Common myeloid progenitor, CD34-positive (primary cell): Measurements from ENCODE around the gene CHN1. TPM values are rescaled to one million over a fixed set of nuclear protein-coding genes. Genes with fewer than 3 reads are reported as not detected.

Experiments used
- CTCF ChIA-PET: fragments of 350-600 bp; sonication (Branson Sonifier 250); formaldehyde crosslinking; loops from one replicate; lab custom pipeline; 2021; ENCODE audit warnings: antibody characterized with exemption; lab: Charles Lee
- POLR2A ChIA-PET: fragments of 350-600 bp; sonication (Branson Sonifier 250); formaldehyde crosslinking; loops from one replicate; lab custom pipeline; 2021; ENCODE audit warnings: antibody characterized with exemption; lab: Charles Lee
- DNase-seq, 3 donors: peaks; one replicate each; pipeline versions ENCODE4 v3.0.0 to v3.0.0-alpha.2; 2013
- H3K27ac ChIP-seq, 2 experiments: 1 replicate in 1 of 2; 2 replicates in 1 of 2; pipeline ENCODE4 v1.7.0; 2013; ENCODE audit warnings: inconsistent platforms in 2 of 2, low read length in 2 of 2, mild to moderate bottlenecking in 2 of 2, low read depth in 1 of 2, moderate library complexity in 1 of 2; ENCODE audit not compliant: severe bottlenecking in 2 of 2, insufficient read depth in 1 of 2, poor library complexity in 1 of 2
- H3K27me3 ChIP-seq, 5 experiments: replicated peaks in 2 of 5; 1 replicate in 3 of 5; 2 replicates in 2 of 5; pipeline versions ENCODE4 v1.6.1 to v1.7.0; 2013; ENCODE audit warnings: low read length in 4 of 5, mild to moderate bottlenecking in 2 of 5, moderate library complexity in 2 of 5, inconsistent platforms in 1 of 5; ENCODE audit not compliant: insufficient read depth in 5 of 5, control insufficient read depth in 4 of 5
- H3K36me3 ChIP-seq, 4 experiments: 1 replicate in 2 of 4; 2 replicates in 2 of 4; pipeline versions ENCODE4 v1.6.1 to v1.7.0; 2013; ENCODE audit warnings: low read length in 3 of 4, control low read depth in 1 of 4, mild to moderate bottlenecking in 1 of 4; ENCODE audit not compliant: control insufficient read depth in 4 of 4, insufficient read depth in 4 of 4
- H3K4me1 ChIP-seq, 4 experiments: 1 replicate in 3 of 4; 2 replicates in 1 of 4; pipeline versions ENCODE4 v1.6.1 to v1.7.1; 2013; ENCODE audit warnings: low read length in 3 of 4, mild to moderate bottlenecking in 3 of 4, control low read depth in 1 of 4, inconsistent platforms in 1 of 4, moderate library complexity in 1 of 4; ENCODE audit not compliant: control insufficient read depth in 4 of 4, insufficient read depth in 4 of 4; ENCODE audit errors: control extremely low read depth in 1 of 4
- H3K4me3 ChIP-seq, 7 experiments: 1 replicate in 4 of 7; 2 replicates in 3 of 7; pipeline versions ENCODE4 v1.5.1 to v1.7.0; 2013; ENCODE audit warnings: mild to moderate bottlenecking in 7 of 7, low read length in 6 of 7, moderate library complexity in 6 of 7, inconsistent platforms in 2 of 7, low read depth in 2 of 7, control low read depth in 1 of 7; ENCODE audit not compliant: insufficient read depth in 4 of 7, control insufficient read depth in 1 of 7; ENCODE audit errors: extremely low read depth in 1 of 7
- H3K9me3 ChIP-seq, 5 experiments: 1 replicate in 4 of 5; 2 replicates in 1 of 5; pipeline versions ENCODE4 v1.6.1 to v1.7.1; 2013; ENCODE audit warnings: low read length in 4 of 5, mild to moderate bottlenecking in 2 of 5, inconsistent platforms in 1 of 5, low read depth in 1 of 5, moderate library complexity in 1 of 5; ENCODE audit not compliant: control insufficient read depth in 4 of 5, insufficient read depth in 2 of 5; ENCODE audit errors: control extremely low read depth in 1 of 5
- WGBS: methylation state at CpG from one replicate; pipeline ENCODE4 v1.1.5; 2013; ENCODE audit not compliant: insufficient coverage; 5-methylcytosine and 5-hydroxymethylcytosine counted together
- polyA plus RNA-seq: library from polyadenylated mRNA; unstranded; fragments of 120-200 nt; gene quantifications from one replicate; pipeline ENCODE4 v1.2.1, GENCODE V29; 2013

Gene CHN1, protein sequence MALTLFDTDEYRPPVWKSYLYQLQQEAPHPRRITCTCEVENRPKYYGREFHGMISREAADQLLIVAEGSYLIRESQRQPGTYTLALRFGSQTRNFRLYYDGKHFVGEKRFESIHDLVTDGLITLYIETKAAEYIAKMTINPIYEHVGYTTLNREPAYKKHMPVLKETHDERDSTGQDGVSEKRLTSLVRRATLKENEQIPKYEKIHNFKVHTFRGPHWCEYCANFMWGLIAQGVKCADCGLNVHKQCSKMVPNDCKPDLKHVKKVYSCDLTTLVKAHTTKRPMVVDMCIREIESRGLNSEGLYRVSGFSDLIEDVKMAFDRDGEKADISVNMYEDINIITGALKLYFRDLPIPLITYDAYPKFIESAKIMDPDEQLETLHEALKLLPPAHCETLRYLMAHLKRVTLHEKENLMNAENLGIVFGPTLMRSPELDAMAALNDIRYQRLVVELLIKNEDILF
- 0.84 TPM for polyA plus RNA-seq

DNA sequence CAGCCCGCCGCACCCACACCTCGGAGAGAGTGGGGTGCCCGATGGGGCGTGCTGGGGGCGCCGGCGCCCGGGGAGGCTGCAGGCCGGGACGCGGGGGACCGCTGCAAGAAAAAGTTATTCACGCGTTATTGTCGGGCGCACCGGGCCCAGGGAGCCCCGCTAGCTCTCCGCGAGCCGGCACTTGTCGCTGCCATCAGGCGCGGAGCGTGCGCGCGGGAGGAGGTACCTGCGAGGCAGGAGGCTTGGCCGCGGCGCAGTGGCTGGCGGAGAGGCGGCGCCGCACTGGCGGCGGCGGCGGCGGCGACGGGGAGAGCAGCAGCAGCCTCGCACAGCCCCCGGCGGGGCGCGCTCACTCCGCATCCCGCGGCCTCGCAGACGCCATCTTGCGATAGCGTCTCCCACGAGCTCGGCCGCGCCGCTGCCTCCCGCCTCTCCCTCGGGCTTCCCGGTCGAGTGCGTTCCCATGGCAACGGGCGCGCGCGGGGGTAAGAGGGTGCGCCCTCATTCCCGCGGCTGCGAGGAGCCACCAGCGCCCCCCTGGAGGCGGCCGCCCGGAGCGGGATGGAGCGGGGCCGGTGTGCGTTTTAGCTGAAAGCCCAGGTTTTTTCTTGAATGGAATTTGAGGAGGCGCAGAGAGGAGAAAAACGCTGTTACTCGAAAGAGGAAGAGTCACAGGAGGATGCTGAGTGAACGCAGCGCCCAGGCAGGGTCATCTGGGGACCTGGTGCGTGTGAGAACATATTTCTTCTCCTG, at the start of gene CHN1:
TSS of gene CHN1 (minus strand) at position 402 of the 753 bp plus-strand sequence. CDS start 469 bp downstream, outside the sequence.
- POLR2A ChIA-PET = no interaction called here
- H3K27ac ChIP-seq = no peak within 1 kb of the TSS
- under 1% methylated on average over 74 of the region's 89 CpGs for WGBS
- DNase-seq = peak; percentile 64 to 82 (median 73)
- H3K4me3 ChIP-seq = peak within 1 kb of the TSS; percentile 35 to 72 (median 59)
- no peaks in the 10 kb centered on the region for H3K9me3 ChIP-seq
- peaks cover 39 to 94% (median 52%) of the 10 kb centered on the region in 5 experiments for H3K27me3 ChIP-seq
- peaks cover 0 to 12% (median 9%) of the 10 kb centered on the region in 4 experiments for H3K4me1 ChIP-seq
- no peaks in the 10 kb centered on the region for H3K36me3 ChIP-seq
- CTCF ChIA-PET = interaction anchor here (0.8 to 1.2 kb wide), 2 partner anchors 13 to 405 kb away, joined by 3 to 4 read pairs; no protein-coding TSS in a partner anchor

- H3K4me1 ChIP-seq = no peaks in the 10 kb centered on the region
- H3K9me3 ChIP-seq = peaks cover 0 to 3% (median 0%) of the 10 kb centered on the region in 5 experiments
- no CpG with 5 or more reads among the region's 4 CpGs for WGBS
- H3K27ac ChIP-seq = no peak overlapping the region
- ChIA-PET POLR2A (no interaction called here), CTCF (no interaction called here)
- no peak overlapping the region for H3K4me3 ChIP-seq
- no peaks in the 10 kb centered on the region for H3K27me3 ChIP-seq
- peaks cover 0 to 4% (median 2%) of the 10 kb centered on the region in 4 experiments for H3K36me3 ChIP-seq
- no peak for DNase-seq
Observed at GRCh38 chr2:175054340-175054739, 49.2 kb upstream of the CHN1 start.

- POLR2A ChIA-PET = no interaction called here
- CTCF ChIA-PET = interaction anchor here (1.5 to 1.7 kb wide), 2 partner anchors 12 to 14 kb away, joined by 4 to 8 read pairs; no protein-coding TSS in a partner anchor
- H3K4me1 ChIP-seq = peaks cover 0 to 8% (median 0%) of the 10 kb centered on the region in 4 experiments
- no peaks in the 10 kb centered on the region for H3K27me3 ChIP-seq
- H3K9me3 ChIP-seq = peaks cover 0 to 4% (median 0%) of the 10 kb centered on the region in 5 experiments
- no peak overlapping the region for H3K27ac ChIP-seq
- H3K4me3 ChIP-seq = no peak overlapping the region
- peaks cover 0 to 3% (median 0%) of the 10 kb centered on the region in 4 experiments for H3K36me3 ChIP-seq
- DNase-seq = no peak
Observed at GRCh38 chr2:175049661-175050060, 44.5 kb upstream of the CHN1 start.

DNA sequence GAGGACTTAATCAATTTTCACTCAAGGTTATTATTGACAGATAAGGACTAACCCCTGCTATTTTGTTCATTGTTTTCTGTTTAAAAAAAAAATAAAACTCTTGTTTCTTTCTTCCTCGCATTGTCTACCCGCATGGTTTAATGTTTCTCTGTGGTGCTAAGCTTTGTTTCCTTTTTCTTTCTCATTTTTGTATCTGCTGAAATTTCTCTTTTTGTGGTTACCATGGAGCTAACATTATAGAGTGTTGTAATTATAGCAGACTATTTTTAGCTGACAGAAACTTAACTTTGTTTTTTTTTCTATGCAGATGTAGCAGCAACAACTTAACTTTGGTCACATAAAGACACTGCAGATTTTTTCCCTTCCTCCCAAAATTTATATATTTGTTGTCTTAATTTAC, 43.1 kb upstream of the CHN1 start:
- ChIA-PET POLR2A (interaction anchor here (0.6 kb wide), 1 partner anchor 17 kb away, joined by 3 read pairs; no protein-coding TSS in a partner anchor), CTCF (interaction anchor here (0.8 to 1.7 kb wide), 2 partner anchors 10 to 12 kb away, joined by 3 to 8 read pairs; no protein-coding TSS in a partner anchor)
- Histone ChIP-seq H3K27me3 (no peaks in the 10 kb centered on the region), H3K4me1 (peaks cover 0 to 8% (median 0%) of the 10 kb centered on the region in 4 experiments), H3K9me3 (peaks cover 0 to 4% (median 0%) of the 10 kb centered on the region in 5 experiments), H3K36me3 (peaks cover 0 to 3% (median 0%) of the 10 kb centered on the region in 4 experiments), H3K27ac (no peak overlapping the region), H3K4me3 (no peak overlapping the region)
- peak in 2 of 3 donors; percentile 10 to 29 for DNase-seq
- WGBS = no CpG with 5 or more reads among the region's 2 CpGs

DNA sequence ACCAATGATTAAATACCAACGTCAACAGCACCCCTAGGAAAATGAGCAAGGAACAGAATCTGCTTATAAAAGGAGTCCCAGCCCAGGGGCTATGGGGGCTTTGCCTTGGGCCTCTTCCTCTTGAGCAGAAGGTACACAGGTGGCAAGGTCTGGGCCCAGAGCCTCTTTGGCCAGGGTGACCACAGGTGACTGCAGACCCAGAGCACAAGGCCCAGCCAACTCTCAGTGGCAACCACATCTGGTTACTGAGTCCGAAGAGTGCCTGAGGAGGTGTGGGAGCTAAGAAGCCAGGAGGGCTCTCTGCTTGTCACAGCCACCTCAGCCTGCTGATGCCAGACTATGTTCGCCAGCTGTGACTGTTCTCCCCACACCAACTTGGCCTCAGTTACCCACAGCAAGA, 34.3 kb upstream of the CHN1 start:
- Histone ChIP-seq H3K27me3 (no peaks in the 10 kb centered on the region), H3K27ac (no peak overlapping the region), H3K36me3 (no peaks in the 10 kb centered on the region), H3K9me3 (no peaks in the 10 kb centered on the region), H3K4me1 (peaks cover 0 to 4% (median 0%) of the 10 kb centered on the region in 4 experiments), H3K4me3 (no peak overlapping the region)
- 100% methylated on average over 3 of the region's 3 CpGs for WGBS
- CTCF ChIA-PET = interaction anchor here (0.5 to 1.2 kb wide), 2 partner anchors 13 to 267 kb away, joined by 3 to 4 read pairs; no protein-coding TSS in a partner anchor
- DNase-seq = no peak
- POLR2A ChIA-PET = no interaction called here

GRCh38 chr2:175039031-175039430, 33.9 kb upstream of the CHN1 start:
- no peak for DNase-seq
- Histone ChIP-seq H3K36me3 (no peaks in the 10 kb centered on the region), H3K4me3 (no peak overlapping the region), H3K27me3 (no peaks in the 10 kb centered on the region), H3K27ac (no peak overlapping the region), H3K9me3 (no peaks in the 10 kb centered on the region), H3K4me1 (peaks cover 0 to 4% (median 0%) of the 10 kb centered on the region in 4 experiments)
- 97% methylated on average over 3 of the region's 5 CpGs for WGBS
- POLR2A ChIA-PET = no interaction called here
- CTCF ChIA-PET = interaction anchor here (0.5 to 1.2 kb wide), 2 partner anchors 13 to 268 kb away, joined by 3 to 4 read pairs; no protein-coding TSS in a partner anchor
